Measurements from ENCODE around the gene TMEM132E. TPM values are rescaled to one million over a fixed set of nuclear protein-coding genes. Genes with fewer than 3 reads are reported as not detected.

TMEM132E gene
- total and polyA plus RNA-seq, 7 donors, result 0.10 TPM; not detected in 6

- H3K9me3 ChIP-seq, result no peaks in the 10 kb centered on the region
- H3K27ac ChIP-seq, result no peak overlapping the region
- H3K4me1 ChIP-seq, result peaks cover 0 to 37% (median 35%) of the 10 kb centered on the region in 4 donors
- 24 to 32% methylated on average over 3 of the region's 3 CpGs for WGBS, 2 donors
- no peaks in the 10 kb centered on the region for H3K36me3 ChIP-seq
- peaks cover 43 to 78% (median 57%) of the 10 kb centered on the region in 3 donors for H3K27me3 ChIP-seq
- no peak for DNase-seq
- intact Hi-C loops (cut with DNase I), result no loop called here
- TF ChIP-seq POLR2AphosphoS5 (IDR thresholded peaks at IDR 0.05), result no peak
- TF ChIP-seq EP300 (IDR thresholded peaks at IDR 0.05), result no peak
- no peak for TF ChIP-seq CTCF (IDR thresholded peaks at IDR 0.05)
- TF ChIP-seq POLR2A (IDR thresholded peaks at IDR 0.05), result no peak
- H3K4me3 ChIP-seq, result no peak overlapping the region
Measured at GRCh38 chr17:34582901-34583245, 3.5 kb downstream of the TMEM132E start.

- TF ChIP-seq CTCF (IDR thresholded peaks at IDR 0.05) (no peak), POLR2A (IDR thresholded peaks at IDR 0.05) (no peak), EP300 (IDR thresholded peaks at IDR 0.05) (no peak), POLR2AphosphoS5 (IDR thresholded peaks at IDR 0.05) (no peak)
- WGBS, 2 donors, result 22 to 33% methylated on average over 12 of the region's 12 CpGs
- intact Hi-C loops (cut with DNase I), result no loop called here
- Histone ChIP-seq H3K4me3 (no peak overlapping the region), H3K4me1 (peaks cover 0 to 23% (median 22%) of the 10 kb centered on the region in 4 donors), H3K27me3 (peaks cover 34 to 69% (median 38%) of the 10 kb centered on the region in 3 donors), H3K36me3 (no peaks in the 10 kb centered on the region), H3K9me3 (no peaks in the 10 kb centered on the region), H3K27ac (no peak overlapping the region)
- DNase-seq, result no peak
Measured at GRCh38 chr17:34584805-34585416, 5.5 kb downstream of the TMEM132E start.

- TF ChIP-seq POLR2A (IDR thresholded peaks at IDR 0.05) (no peak), EP300 (IDR thresholded peaks at IDR 0.05) (no peak)
- peaks cover 19 to 54% (median 23%) of the 10 kb centered on the region in 3 donors for H3K27me3 ChIP-seq
- WGBS, 2 donors, result 56 to 63% methylated on average over 3 of the region's 3 CpGs
Measured at GRCh38 chr17:34586346-34586846, 7.0 kb downstream of the TMEM132E start.

GRCh38 chr17:34588266-34588665 lies 8.9 kb downstream of the TMEM132E start:
- H3K9me3 ChIP-seq, result no peaks in the 10 kb centered on the region
- no peak overlapping the region for H3K4me3 ChIP-seq
- peaks cover 3 to 35% (median 5%) of the 10 kb centered on the region in 3 donors for H3K27me3 ChIP-seq
- H3K27ac ChIP-seq, result no peak overlapping the region
- DNase-seq, result no peak
- WGBS, 2 donors, result 78 to 82% methylated on average over 6 of the region's 6 CpGs
- no peaks in the 10 kb centered on the region for H3K4me1 ChIP-seq
- no peaks in the 10 kb centered on the region for H3K36me3 ChIP-seq
- intact Hi-C loops (cut with DNase I), result no loop called here
- TF ChIP-seq CTCF (IDR thresholded peaks at IDR 0.05), result no peak
- no peak for TF ChIP-seq EP300 (IDR thresholded peaks at IDR 0.05)
- TF ChIP-seq POLR2AphosphoS5 (IDR thresholded peaks at IDR 0.05), result no peak
- no peak for TF ChIP-seq POLR2A (IDR thresholded peaks at IDR 0.05)

More at GRCh38 chr17:34586346-34586846, 7.0 kb downstream of the TMEM132E start:
- H3K27ac ChIP-seq, result no peak overlapping the region
- H3K4me1 ChIP-seq, result peaks cover 0 to 8% (median 8%) of the 10 kb centered on the region in 4 donors
- DNase-seq, result no peak
- intact Hi-C loops (cut with DNase I), result no loop called here
- H3K9me3 ChIP-seq, result no peaks in the 10 kb centered on the region
- H3K4me3 ChIP-seq, result no peak overlapping the region
- no peaks in the 10 kb centered on the region for H3K36me3 ChIP-seq

GRCh38 chr17:34589120-34589965 lies 10.0 kb downstream of the TMEM132E start:
- no peaks in the 10 kb centered on the region for H3K36me3 ChIP-seq
- no peak overlapping the region for H3K27ac ChIP-seq
- WGBS, 2 donors, result 75 to 76% methylated on average over 11 of the region's 11 CpGs
- H3K4me3 ChIP-seq, result no peak overlapping the region
- no peak for TF ChIP-seq POLR2AphosphoS5 (IDR thresholded peaks at IDR 0.05)
- no peak for TF ChIP-seq EP300 (IDR thresholded peaks at IDR 0.05)
- no peak for TF ChIP-seq POLR2A (IDR thresholded peaks at IDR 0.05)
- no peak for TF ChIP-seq CTCF (IDR thresholded peaks at IDR 0.05)
- no peak for DNase-seq
- intact Hi-C loops (cut with DNase I), result no loop called here
- peaks cover 0 to 25% (median 0%) of the 10 kb centered on the region in 3 donors for H3K27me3 ChIP-seq
- H3K9me3 ChIP-seq, result no peaks in the 10 kb centered on the region
- no peaks in the 10 kb centered on the region for H3K4me1 ChIP-seq
